Panc1 (cell line): ENCODE measurements around the gene ERN2. TPM values are rescaled to one million over a fixed set of nuclear protein-coding genes. Genes with fewer than 3 reads are reported as not detected.

Experiments used
- ATAC-seq: fragments of 200-7000 bp; cut with Tn5 transposase; 2 replicates; pipeline ENCODE4 v1.9.1; 2020; ENCODE audit warnings: mild to moderate bottlenecking, moderate library complexity
- BruUV-seq: library from RNA; stranded (reverse); fragments of 400-500 nt; replicated peaks from 2 replicates; lab custom pipeline; 2021; lab: Mats Ljungman, UMichigan
- CTCF ChIA-PET: fragments of 300-600 bp; sonication (Branson Sonifier 250); formaldehyde crosslinking; loops from one replicate; lab custom pipeline; 2022; ENCODE audit warnings: antibody characterized with exemption; lab: Charles Lee
- POLR2A ChIA-PET: fragments of 300-600 bp; sonication (Branson Sonifier 250); formaldehyde crosslinking; loops from one replicate; lab custom pipeline; 2022; ENCODE audit warnings: antibody characterized with exemption; lab: Charles Lee
- DNase-seq: peaks from one replicate; pipeline ENCODE4 v3.0.0-alpha.2; 2010; ENCODE audit warnings: low read depth, low spot score
- H3K27ac ChIP-seq: 2 replicates; pipeline ENCODE4 v1.5.1; 2011; ENCODE audit warnings: mild to moderate bottlenecking, low read length, inconsistent platforms
- H3K27me3 ChIP-seq: fragments of 200-500 bp; sonication (Bioruptor generic); 2 replicates; pipeline ENCODE4 v1.6.0; 2014; ENCODE audit warnings: low read length, inconsistent platforms; ENCODE audit not compliant: control insufficient read depth, insufficient read depth
- H3K36me3 ChIP-seq: fragments of 200-500 bp; sonication (Bioruptor generic); 2 replicates; pipeline ENCODE4 v1.5.1; 2014; ENCODE audit warnings: inconsistent platforms, mild to moderate bottlenecking, low read length, moderate library complexity; ENCODE audit not compliant: control insufficient read depth, insufficient read depth
- H3K4me1 ChIP-seq: 2 replicates; pipeline ENCODE4 v1.5.1; 2011; ENCODE audit warnings: inconsistent platforms, mild to moderate bottlenecking, low read length, moderate library complexity; ENCODE audit not compliant: control insufficient read depth, insufficient read depth
- H3K4me3 ChIP-seq, 2 experiments: 2 replicates each; pipeline ENCODE4 v1.5.1; 2011 to 2012; ENCODE audit warnings: low read depth in 2 of 2, low read length in 2 of 2, mild to moderate bottlenecking in 2 of 2, inconsistent platforms in 1 of 2, moderate library complexity in 1 of 2
- H3K9me3 ChIP-seq: fragments of 200-500 bp; sonication (Bioruptor generic); 2 replicates; pipeline ENCODE4 v1.5.1; 2014; ENCODE audit warnings: low read depth, mild to moderate bottlenecking, inconsistent platforms, low read length, moderate library complexity; ENCODE audit not compliant: control insufficient read depth, insufficient read depth
- POLR2AphosphoS5 ChIP-seq: IDR thresholded peaks from 2 replicates; pipeline ENCODE4 v1.6.1; 2012; ENCODE audit warnings: mild to moderate bottlenecking, low read depth, low read length, moderate library complexity
- SIN3A ChIP-seq: IDR thresholded peaks from 2 replicates; pipeline ENCODE4 v1.6.1; 2012; ENCODE audit warnings: low read depth, mild to moderate bottlenecking, low read length, moderate library complexity, borderline replicate concordance; ENCODE audit not compliant: insufficient read depth
- TCF7L2 ChIP-seq: IDR thresholded peaks from 2 replicates; pipeline ENCODE4 v1.6.1; 2011; ENCODE audit warnings: mild to moderate bottlenecking, low read depth, low read length, inconsistent platforms
- in situ Hi-C: cut with HindIII; loops from 2 replicates; pipeline ENCODE4 v1.10.0; 2016; ENCODE audit warnings: low sequenced_read_pairs, low pct_unique_long_range_greater_than_20kb
- intact Hi-C: fragments of 100-400 bp; cut with micrococcal nuclease; formaldehyde crosslinking; loops from one replicate; pipeline ENCODE4 v1.10.0; 2022; ENCODE audit not compliant: unreplicated experiment
- total RNA-seq: library from RNA; stranded (reverse); gene quantifications from one replicate; pipeline ENCODE4 v1.2.1, GENCODE V29; 2021; ENCODE audit not compliant: unreplicated experiment
- TF ChIP-seq, protein P1 (sequence below): fragments of 450-650 bp; IDR thresholded peaks from 2 replicates; pipeline ENCODE4 v1.5.1; 2017; ENCODE audit warnings: mild to moderate bottlenecking
- TF ChIP-seq, protein P2 (sequence below), 2 experiments: IDR thresholded peaks; 2 replicates each; pipeline ENCODE4 v1.6.1; 2011 to 2012; ENCODE audit warnings: low read depth in 2 of 2, control low read depth in 1 of 2, low read length in 1 of 2, mild to moderate bottlenecking in 1 of 2, moderate library complexity in 1 of 2; ENCODE audit not compliant: insufficient read depth in 1 of 2

Gene ERN2
- total RNA-seq, 1 experiment from 2014 or later = not detected

DNA sequence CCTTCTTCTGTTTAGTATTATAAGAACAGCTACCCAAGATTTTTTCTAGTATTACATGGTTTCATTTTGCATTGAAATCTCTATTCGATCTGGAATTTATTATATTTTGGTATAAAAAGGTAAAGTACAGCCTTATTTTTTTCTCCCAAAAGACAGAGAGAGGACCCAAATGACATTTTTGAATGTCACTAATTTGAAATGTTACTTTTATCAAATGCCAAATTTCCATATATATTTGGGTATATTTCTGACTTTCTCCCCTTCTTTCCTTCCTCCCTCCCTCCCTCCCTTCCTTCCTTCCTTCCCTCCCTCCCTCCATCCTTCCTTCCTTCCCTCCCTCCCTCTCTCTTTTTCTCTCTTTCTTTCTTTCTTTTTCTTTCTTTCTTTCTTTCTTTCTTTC is 35.6 kb upstream of the ERN2 start:
- BruUV-seq = no TSS peak
- no peak overlapping the region for H3K4me3 ChIP-seq
- TF ChIP-seq, protein P1, sequence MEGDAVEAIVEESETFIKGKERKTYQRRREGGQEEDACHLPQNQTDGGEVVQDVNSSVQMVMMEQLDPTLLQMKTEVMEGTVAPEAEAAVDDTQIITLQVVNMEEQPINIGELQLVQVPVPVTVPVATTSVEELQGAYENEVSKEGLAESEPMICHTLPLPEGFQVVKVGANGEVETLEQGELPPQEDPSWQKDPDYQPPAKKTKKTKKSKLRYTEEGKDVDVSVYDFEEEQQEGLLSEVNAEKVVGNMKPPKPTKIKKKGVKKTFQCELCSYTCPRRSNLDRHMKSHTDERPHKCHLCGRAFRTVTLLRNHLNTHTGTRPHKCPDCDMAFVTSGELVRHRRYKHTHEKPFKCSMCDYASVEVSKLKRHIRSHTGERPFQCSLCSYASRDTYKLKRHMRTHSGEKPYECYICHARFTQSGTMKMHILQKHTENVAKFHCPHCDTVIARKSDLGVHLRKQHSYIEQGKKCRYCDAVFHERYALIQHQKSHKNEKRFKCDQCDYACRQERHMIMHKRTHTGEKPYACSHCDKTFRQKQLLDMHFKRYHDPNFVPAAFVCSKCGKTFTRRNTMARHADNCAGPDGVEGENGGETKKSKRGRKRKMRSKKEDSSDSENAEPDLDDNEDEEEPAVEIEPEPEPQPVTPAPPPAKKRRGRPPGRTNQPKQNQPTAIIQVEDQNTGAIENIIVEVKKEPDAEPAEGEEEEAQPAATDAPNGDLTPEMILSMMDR = no peak
- no peak for TF ChIP-seq SIN3A
- no peak overlapping the region for H3K27ac ChIP-seq
- DNase-seq = no peak
- CTCF ChIA-PET = no interaction called here
- no peaks in the 10 kb centered on the region for H3K4me1 ChIP-seq
- no peak for ATAC-seq
- in situ Hi-C loops = no loop called here
- POLR2A ChIA-PET = no interaction called here
- no peaks in the 10 kb centered on the region for H3K9me3 ChIP-seq
- intact Hi-C loops = no loop called here
- no peaks in the 10 kb centered on the region; the same call in 1 of the 2 replicates for H3K27me3 ChIP-seq
- H3K36me3 ChIP-seq = no peaks in the 10 kb centered on the region

DNA sequence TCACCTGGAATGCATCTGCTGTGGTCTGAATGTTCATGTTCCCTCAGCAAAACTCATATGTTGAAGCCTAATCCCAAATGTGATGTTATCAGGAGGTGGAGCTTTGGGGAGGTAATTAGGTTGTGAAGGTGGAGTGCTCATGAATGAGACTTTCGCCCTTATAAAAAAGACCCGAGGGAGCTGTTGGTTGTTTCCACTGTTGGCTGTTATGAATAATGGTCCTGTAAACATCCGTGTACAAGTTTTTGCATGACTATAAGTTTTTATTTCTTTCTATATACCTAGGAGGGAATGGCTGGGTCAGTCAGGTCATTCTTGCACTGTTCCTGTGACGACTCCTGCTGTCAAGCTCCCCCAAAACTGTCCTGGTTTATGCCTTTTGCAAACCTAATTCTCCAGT is 32.2 kb upstream of the ERN2 start:
- Histone ChIP-seq H3K4me3 (no peak overlapping the region), H3K9me3 (no peaks in the 10 kb centered on the region), H3K27me3 (peaks cover 6% of the 10 kb centered on the region; the same call in 1 of the 2 replicates), H3K27ac (no peak overlapping the region), H3K4me1 (no peaks in the 10 kb centered on the region), H3K36me3 (no peaks in the 10 kb centered on the region)
- intact Hi-C loops = no loop called here
- TF ChIP-seq SIN3A (no peak), POLR2AphosphoS5 (no peak), TCF7L2 (no peak)
- TF ChIP-seq, protein P1 = no peak
- TF ChIP-seq, protein P2, sequence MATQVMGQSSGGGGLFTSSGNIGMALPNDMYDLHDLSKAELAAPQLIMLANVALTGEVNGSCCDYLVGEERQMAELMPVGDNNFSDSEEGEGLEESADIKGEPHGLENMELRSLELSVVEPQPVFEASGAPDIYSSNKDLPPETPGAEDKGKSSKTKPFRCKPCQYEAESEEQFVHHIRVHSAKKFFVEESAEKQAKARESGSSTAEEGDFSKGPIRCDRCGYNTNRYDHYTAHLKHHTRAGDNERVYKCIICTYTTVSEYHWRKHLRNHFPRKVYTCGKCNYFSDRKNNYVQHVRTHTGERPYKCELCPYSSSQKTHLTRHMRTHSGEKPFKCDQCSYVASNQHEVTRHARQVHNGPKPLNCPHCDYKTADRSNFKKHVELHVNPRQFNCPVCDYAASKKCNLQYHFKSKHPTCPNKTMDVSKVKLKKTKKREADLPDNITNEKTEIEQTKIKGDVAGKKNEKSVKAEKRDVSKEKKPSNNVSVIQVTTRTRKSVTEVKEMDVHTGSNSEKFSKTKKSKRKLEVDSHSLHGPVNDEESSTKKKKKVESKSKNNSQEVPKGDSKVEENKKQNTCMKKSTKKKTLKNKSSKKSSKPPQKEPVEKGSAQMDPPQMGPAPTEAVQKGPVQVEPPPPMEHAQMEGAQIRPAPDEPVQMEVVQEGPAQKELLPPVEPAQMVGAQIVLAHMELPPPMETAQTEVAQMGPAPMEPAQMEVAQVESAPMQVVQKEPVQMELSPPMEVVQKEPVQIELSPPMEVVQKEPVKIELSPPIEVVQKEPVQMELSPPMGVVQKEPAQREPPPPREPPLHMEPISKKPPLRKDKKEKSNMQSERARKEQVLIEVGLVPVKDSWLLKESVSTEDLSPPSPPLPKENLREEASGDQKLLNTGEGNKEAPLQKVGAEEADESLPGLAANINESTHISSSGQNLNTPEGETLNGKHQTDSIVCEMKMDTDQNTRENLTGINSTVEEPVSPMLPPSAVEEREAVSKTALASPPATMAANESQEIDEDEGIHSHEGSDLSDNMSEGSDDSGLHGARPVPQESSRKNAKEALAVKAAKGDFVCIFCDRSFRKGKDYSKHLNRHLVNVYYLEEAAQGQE (IDR thresholded peaks at IDR 0.05; ENCODE audit: insufficient read depth in 1 of 2, low read depth in 2 of 2, low read length in 1 of 2) = no peak
- BruUV-seq = no TSS peak
- in situ Hi-C loops = no loop called here
- ChIA-PET POLR2A (no interaction called here), CTCF (no interaction called here)
- ATAC-seq = no peak
- DNase-seq = no peak
